IPS DF 4.7 (cell line): Measurements from ENCODE around the gene CAPZA1.

Source experiments
- DNase-seq: peaks from one replicate; pipeline ENCODE4 v3.0.0-alpha.2; 2013; ENCODE audit warnings: low spot score; ENCODE audit errors: extremely low read depth

Gene CAPZA1

DNA sequence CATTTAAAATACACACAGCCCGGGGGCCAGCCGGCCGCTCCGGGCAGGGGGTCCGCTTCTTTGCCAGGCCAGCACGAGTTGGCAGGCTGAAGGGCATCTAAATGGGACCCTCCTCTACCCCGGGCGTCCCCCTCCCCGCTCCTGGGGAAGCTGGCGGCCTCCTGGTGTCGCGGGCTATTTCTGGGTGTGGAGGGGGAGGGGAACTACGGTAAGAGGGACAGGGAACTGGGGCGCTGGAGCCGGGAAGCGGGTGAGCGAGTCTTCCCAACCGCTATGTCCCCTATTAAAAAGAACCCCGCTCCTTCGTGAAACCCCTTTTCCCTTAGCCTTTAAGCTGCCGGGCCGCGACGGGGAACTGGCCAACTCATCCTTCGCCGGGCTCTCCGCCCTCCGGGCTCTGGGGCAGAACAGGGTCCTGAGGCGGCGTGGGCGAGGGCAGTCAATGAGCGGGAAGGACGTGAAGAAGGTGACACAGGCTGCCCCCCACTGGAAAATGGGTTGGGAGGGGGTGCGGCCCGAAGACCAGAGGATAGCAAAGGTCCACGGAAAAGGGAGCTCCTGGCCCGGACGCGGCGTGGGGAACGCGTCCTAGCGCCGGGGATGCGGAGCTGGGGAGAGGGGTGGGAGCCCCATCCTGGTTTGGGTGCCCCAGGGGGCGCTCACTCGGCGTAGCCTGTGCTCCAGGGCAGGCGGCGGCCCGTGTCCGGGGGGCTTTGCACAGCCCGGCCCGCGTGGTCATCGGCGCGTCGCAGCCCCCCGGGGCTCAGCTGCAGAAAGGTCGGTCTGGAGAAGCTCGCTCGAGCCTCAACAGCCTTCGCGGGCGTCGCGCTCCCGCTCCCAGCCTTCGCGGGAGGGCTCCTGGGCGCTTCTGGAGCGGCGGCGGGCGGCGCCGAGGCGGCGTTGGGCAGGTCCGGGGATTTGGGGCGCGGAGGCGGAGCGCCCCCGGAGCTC lies 95.0 kb downstream of the CAPZA1 start:
- DNase-seq, result no peak

DNA sequence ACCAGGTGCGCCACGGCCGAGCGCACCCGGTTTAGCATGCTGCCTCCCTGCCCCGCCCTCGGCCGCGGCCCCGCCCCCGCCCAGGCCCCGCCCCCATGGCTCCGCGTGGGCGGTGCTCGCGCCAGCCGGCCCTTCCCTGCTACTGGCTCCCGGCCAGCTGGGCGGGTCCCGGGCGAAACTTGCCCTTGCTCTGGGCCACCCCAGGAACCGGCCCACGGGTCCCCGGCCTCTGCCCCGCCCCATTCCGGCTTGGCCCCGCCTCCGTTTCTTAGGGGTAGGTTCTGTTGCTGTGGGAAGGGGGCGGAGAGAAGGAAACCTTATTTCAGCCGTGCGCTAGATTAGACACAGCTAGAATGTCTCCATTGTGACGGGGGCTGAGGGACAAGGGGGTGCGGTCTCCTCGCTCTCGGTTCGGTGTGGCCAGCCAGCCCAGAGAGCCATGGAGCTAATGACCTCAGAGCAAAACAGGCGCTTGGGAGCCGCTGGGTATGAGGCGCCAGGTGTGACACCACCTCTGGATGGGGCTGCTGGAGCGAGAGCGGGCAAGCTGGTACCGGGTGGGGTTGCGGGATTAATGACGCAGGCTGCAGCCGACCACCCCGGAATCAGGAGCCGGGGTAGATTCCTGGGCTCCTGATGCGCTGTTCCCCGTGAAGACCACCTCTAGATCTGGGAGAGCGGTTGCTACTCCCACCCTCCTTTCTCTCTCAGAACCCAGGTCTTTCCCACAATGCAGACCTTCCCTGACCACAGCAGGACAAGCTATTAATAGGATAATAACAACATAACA lies 95.8 kb downstream of the CAPZA1 start, which contains the start of gene PPM1J:
PPM1J (minus strand) TSS at position 69 of the 790 bp plus-strand sequence; CDS start at position 38, 31 bp downstream.
- no peak for DNase-seq

GRCh38 chr1:112716133-112716720 lies 96.6 kb downstream of the CAPZA1 start:
- peak; percentile 93 for DNase-seq

DNA sequence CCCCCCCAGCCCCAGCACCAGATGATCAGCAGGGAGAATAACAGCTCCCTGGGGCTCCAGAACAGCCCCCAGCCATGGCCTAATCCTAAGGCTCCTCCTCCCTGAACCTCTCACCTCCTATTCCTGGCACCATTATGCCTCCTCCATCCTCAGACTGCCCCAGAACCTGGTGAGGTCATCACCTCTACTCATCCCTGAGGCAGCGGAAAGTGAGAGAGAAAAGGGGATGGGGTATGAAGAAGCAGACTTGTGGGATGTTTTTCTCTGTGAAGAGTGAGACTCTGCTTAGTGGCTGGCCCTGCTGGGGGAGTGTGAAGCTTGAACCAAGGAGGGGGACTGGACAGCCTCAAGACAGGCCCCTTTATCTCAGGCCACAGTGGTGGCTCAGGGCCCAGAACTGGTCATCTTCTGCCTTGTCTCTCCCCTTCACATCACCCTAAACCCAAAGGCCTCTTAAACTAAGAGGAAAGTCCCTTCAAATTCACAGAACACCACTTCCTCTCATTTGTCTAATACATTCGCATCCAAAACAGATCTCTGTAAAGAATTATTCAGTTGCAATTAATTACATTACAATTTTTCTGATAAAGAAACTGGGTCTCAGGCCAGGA lies 97.7 kb downstream of the CAPZA1 start:
- DNase-seq, result no peak

- DNase-seq, result no peak
Observed at GRCh38 chr1:112718691-112719418, 99.2 kb downstream of the CAPZA1 start.

DNA sequence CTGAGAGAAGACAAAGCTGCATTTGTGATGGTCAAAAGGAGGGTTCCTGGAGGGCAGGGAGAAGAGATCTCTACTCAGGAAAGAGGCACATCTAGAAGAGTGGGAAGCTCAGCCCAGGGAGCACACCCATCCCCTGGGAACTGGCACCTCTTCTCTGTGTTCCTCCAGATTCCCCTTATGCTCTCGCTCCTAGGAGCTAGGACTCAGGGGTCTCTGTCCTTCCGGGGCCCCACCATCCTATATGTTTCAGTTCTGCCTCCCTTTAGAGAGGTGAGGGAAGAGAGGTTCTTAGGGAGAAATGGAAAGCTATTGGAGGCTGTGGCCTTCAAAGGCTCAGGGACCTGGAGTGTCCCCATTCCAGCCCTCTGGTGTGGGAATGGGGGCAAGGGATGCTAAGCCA lies 100.1 kb downstream of the CAPZA1 start:
- DNase-seq, result no peak

- no peak for DNase-seq
Observed at GRCh38 chr1:112720800-112721199, 101.2 kb downstream of the CAPZA1 start.
